ENCODE measurements around the gene S100A14. TPM values are rescaled to one million over a fixed set of nuclear protein-coding genes. Genes with fewer than 3 reads are reported as not detected.
A peak's percentile ranks its signal among the peaks of the same experiment; 100 is the strongest.

Gene S100A14
- total and polyA plus RNA-seq, 2 of the 13 experiments (the other 11 are each of a cell fraction or from before 2014, with no cell fraction given), result 1.4 to 7.7 TPM

DNA sequence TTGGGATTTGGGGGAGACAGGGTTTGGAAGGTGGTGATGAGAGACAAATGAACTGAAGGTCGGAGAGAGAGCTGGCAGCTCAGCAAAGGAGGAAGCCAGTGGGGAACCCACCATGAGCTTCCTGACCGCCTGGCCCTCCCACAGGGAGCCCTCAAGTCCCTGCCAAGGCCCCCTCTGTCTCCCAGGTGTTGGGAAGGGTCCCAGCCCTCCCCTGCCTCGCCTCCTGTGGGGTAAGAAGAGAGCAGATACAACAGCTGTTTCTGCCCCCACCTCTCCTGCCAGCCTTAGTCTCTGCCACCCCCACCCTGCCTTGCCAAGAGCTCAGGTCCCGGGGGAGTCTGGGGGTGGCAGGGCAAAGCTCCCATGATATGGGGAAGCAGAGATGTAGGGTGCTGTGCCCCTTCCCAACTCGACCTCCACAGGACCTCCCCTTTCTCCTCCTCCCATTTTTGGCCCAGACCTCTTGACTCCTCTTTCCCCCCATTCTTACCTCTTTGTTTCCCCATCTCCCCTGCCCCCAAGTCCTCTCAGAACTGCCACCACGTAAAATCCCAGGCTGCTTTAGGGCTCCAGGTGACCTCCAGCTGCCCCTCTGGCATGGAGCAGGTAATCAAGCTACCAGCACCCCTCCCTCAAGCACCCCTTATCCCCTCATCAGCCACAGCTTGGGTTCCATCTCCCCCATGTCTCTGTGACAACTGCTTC lies 12.7 kb upstream of the S100A14 start (continued):
- TF ChIP-seq ZNF354B (CRISPR knock-in tag; IDR thresholded peaks at IDR 0.05), result no peak
- no peak for TF ChIP-seq RAD21 (CRISPR knock-in tag; IDR thresholded peaks at IDR 0.05)
- TF ChIP-seq SP140L (CRISPR knock-in tag; IDR thresholded peaks at IDR 0.05; ENCODE audit: borderline replicate concordance), result no peak
- TF ChIP-seq, protein P1, sequence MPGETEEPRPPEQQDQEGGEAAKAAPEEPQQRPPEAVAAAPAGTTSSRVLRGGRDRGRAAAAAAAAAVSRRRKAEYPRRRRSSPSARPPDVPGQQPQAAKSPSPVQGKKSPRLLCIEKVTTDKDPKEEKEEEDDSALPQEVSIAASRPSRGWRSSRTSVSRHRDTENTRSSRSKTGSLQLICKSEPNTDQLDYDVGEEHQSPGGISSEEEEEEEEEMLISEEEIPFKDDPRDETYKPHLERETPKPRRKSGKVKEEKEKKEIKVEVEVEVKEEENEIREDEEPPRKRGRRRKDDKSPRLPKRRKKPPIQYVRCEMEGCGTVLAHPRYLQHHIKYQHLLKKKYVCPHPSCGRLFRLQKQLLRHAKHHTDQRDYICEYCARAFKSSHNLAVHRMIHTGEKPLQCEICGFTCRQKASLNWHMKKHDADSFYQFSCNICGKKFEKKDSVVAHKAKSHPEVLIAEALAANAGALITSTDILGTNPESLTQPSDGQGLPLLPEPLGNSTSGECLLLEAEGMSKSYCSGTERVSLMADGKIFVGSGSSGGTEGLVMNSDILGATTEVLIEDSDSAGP (CRISPR knock-in tag; IDR thresholded peaks at IDR 0.05; ENCODE audit: borderline replicate concordance), result 0 out of 2 replicates have a peak, but pooled peaks have one; percentile 18
- no peak for TF ChIP-seq PCBP2 (optimal IDR thresholded peaks at IDR 0.05; ENCODE audit: low read depth, low read length, poor library complexity, severe bottlenecking)
- TF ChIP-seq FIP1L1 (IDR thresholded peaks at IDR 0.05; ENCODE audit: borderline replicate concordance, insufficient read depth, low read depth, low read length), result no peak
- TF ChIP-seq MIER2 (CRISPR knock-in tag; IDR thresholded peaks at IDR 0.05), result no peak
- TF ChIP-seq HMG20A (CRISPR knock-in tag; IDR thresholded peaks at IDR 0.05; ENCODE audit: borderline replicate concordance), result no peak
- TF ChIP-seq, protein P2, sequence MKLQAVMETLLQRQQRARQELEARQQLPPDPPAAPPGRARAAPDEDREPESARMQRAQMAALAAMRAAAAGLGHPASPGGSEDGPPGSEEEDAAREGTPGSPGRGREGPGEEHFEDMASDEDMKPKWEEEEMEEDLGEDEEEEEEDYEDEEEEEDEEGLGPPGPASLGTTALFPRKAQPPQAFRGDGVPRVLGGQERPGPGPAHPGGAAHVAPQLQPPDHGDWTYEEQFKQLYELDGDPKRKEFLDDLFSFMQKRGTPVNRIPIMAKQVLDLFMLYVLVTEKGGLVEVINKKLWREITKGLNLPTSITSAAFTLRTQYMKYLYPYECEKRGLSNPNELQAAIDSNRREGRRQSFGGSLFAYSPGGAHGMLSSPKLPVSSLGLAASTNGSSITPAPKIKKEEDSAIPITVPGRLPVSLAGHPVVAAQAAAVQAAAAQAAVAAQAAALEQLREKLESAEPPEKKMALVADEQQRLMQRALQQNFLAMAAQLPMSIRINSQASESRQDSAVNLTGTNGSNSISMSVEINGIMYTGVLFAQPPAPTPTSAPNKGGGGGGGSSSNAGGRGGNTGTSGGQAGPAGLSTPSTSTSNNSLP (IDR thresholded peaks at IDR 0.05; ENCODE audit: low read depth, low read length), result no peak
- TF ChIP-seq ELF3 (CRISPR knock-in tag; IDR thresholded peaks at IDR 0.05), result no peak
- TF ChIP-seq ZNF20 (CRISPR knock-in tag; IDR thresholded peaks at IDR 0.05), result no peak
- no peak for TF ChIP-seq CAMTA2 (CRISPR knock-in tag; IDR thresholded peaks at IDR 0.05; ENCODE audit: borderline replicate concordance)
- TF ChIP-seq FOXO1 (CRISPR knock-in tag; IDR thresholded peaks at IDR 0.05), result no peak
- TF ChIP-seq, protein P3, sequence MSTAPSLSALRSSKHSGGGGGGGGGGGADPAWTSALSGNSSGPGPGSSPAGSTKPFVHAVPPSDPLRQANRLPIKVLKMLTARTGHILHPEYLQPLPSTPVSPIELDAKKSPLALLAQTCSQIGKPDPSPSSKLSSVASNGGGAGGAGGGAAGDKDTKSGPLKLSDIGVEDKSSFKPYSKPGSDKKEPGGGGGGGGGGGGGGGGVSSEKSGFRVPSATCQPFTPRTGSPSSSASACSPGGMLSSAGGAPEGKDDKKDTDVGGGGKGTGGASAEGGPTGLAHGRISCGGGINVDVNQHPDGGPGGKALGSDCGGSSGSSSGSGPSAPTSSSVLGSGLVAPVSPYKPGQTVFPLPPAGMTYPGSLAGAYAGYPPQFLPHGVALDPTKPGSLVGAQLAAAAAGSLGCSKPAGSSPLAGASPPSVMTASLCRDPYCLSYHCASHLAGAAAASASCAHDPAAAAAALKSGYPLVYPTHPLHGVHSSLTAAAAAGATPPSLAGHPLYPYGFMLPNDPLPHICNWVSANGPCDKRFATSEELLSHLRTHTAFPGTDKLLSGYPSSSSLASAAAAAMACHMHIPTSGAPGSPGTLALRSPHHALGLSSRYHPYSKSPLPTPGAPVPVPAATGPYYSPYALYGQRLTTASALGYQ (CRISPR knock-in tag; IDR thresholded peaks at IDR 0.05), result no peak
- no peak for TF ChIP-seq ZNF629 (CRISPR knock-in tag; conservative IDR thresholded peaks at IDR 0.05)
- TF ChIP-seq, protein P4, sequence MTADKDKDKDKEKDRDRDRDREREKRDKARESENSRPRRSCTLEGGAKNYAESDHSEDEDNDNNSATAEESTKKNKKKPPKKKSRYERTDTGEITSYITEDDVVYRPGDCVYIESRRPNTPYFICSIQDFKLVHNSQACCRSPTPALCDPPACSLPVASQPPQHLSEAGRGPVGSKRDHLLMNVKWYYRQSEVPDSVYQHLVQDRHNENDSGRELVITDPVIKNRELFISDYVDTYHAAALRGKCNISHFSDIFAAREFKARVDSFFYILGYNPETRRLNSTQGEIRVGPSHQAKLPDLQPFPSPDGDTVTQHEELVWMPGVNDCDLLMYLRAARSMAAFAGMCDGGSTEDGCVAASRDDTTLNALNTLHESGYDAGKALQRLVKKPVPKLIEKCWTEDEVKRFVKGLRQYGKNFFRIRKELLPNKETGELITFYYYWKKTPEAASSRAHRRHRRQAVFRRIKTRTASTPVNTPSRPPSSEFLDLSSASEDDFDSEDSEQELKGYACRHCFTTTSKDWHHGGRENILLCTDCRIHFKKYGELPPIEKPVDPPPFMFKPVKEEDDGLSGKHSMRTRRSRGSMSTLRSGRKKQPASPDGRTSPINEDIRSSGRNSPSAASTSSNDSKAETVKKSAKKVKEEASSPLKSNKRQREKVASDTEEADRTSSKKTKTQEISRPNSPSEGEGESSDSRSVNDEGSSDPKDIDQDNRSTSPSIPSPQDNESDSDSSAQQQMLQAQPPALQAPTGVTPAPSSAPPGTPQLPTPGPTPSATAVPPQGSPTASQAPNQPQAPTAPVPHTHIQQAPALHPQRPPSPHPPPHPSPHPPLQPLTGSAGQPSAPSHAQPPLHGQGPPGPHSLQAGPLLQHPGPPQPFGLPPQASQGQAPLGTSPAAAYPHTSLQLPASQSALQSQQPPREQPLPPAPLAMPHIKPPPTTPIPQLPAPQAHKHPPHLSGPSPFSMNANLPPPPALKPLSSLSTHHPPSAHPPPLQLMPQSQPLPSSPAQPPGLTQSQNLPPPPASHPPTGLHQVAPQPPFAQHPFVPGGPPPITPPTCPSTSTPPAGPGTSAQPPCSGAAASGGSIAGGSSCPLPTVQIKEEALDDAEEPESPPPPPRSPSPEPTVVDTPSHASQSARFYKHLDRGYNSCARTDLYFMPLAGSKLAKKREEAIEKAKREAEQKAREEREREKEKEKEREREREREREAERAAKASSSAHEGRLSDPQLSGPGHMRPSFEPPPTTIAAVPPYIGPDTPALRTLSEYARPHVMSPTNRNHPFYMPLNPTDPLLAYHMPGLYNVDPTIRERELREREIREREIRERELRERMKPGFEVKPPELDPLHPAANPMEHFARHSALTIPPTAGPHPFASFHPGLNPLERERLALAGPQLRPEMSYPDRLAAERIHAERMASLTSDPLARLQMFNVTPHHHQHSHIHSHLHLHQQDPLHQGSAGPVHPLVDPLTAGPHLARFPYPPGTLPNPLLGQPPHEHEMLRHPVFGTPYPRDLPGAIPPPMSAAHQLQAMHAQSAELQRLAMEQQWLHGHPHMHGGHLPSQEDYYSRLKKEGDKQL (CRISPR knock-in tag; IDR thresholded peaks at IDR 0.05; ENCODE audit: low read depth), result no peak
- TF ChIP-seq WIZ (CRISPR knock-in tag; IDR thresholded peaks at IDR 0.05), result no peak
- TF ChIP-seq AGO1 (IDR thresholded peaks at IDR 0.05; ENCODE audit: low read depth, low read length, poor library complexity, severe bottlenecking), result no peak

All from HepG2 (cell line).